ENCODE data around the gene NLRP6.
A peak's percentile ranks its signal among the peaks of the same experiment; 100 is the strongest.

Gene NLRP6

DNA sequence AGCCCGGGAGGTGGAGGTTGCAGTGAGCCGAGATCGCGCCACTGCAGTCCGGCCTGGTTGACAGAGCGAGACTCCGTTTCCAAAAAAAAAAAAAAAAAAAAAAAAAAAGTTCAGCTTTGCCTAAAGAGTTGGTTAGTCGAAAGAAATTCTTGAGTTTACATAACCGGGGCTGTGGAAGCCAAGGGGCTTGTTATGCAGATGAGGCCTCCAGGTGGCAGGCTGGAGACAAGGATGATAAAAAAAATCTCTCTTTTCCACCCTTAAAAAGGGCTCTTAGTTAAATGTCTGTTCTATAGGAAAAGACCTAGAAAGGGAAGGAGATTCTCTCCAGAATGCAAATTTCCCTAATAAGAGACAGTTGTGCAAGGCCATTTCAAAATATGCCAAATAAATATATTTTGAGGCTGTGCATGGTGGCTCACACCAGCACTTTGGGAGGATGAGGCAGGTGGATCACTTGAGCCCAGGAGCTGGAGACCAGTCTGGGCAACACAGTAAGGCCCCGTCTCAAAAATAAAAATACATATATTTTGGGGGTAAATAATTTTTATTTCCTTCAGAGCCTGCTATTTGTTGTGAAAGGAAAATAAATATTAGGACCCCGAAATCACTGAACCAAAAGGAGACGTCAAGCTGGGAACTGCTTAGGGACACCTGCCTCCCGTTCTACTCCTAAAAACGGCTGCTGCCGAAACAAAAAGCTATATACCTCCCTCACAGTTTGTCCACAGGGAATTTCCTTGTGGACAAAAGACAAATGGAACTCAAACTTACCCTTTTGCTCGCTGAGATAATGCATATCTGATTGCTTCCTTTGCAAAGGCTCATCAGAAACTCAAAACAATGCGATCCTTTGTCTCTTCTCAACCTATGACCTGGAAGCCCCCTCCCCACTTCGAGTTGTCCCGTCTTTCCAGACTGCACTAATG, 27.0 kb downstream of the NLRP6 start:
- TF ChIP-seq YY1 (IDR thresholded peaks at IDR 0.05; ENCODE audit: low read depth) (no peak), RAD21 (IDR thresholded peaks at IDR 0.05; ENCODE audit: low read depth) (peak; percentile 77), CREB1 (IDR thresholded peaks at IDR 0.05; ENCODE audit: low read depth) (no peak)

DNA sequence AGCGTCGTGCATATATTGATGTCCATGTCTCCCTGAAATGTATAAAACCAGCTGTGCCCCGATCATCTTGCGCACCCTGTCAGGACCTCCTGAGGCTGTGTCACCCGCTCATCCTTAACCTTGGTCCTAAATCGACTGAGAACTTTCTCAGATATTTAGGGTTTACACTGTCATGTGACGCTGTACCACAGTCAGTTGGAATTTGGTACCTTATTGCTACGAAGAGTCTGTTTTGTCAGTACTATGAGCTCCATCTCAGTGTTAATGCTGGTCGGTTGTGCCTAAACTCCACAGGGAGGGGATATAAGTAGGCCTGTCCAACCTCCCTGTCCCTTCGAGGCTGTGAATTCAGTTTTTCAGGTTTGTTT, 27.6 kb downstream of the NLRP6 start:
- TF ChIP-seq TCF12 (IDR thresholded peaks at IDR 0.05; ENCODE audit: low read depth), result no peak
- no peak for TF ChIP-seq CREB1 (IDR thresholded peaks at IDR 0.05; ENCODE audit: low read depth)
- TF ChIP-seq FOXM1 (IDR thresholded peaks at IDR 0.05; ENCODE audit: borderline replicate concordance, low read depth), result no peak
- no peak for TF ChIP-seq RAD21 (IDR thresholded peaks at IDR 0.05; ENCODE audit: low read depth)
- no peak for TF ChIP-seq EP300 (IDR thresholded peaks at IDR 0.05; ENCODE audit: borderline replicate concordance)
- TF ChIP-seq EGR1 (IDR thresholded peaks at IDR 0.05), result no peak

DNA sequence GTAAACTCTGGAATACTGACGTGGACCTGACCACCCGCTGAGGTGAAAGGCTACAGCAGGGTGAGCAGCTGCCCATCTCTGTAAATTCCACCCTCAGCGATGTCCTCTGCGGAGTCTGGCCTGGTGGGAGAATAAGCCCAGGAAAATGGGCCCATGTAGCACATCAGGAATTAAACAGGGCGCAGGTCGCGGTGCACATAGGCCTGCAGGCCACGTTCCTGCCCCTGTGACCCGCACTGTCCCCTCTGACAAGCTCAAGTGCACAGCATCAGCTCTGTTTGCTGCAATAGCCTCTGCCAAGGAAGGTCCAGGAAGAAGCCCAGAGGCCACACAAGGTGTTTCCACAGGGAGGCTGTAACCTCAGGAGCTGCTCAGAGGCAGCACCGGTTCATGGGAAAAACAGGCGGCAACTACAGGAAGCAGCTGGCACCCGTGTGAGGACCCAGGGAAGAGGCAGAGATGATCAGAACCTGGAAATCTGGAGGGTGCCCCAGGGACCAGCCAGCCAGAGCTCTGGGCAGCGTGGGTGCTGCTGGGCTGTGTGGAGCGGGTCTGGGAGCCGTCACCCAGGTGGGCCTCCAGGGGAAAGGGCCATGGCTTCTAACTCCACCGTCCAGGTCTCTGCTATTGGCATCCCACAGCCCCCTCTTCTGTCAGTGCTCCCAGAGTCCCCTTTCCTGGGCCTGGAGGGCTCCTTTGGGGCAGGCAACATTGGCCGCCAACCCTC, 28.6 kb downstream of the NLRP6 start:
- no peak for TF ChIP-seq CREB1 (IDR thresholded peaks at IDR 0.05; ENCODE audit: low read depth)
- TF ChIP-seq, protein P1, sequence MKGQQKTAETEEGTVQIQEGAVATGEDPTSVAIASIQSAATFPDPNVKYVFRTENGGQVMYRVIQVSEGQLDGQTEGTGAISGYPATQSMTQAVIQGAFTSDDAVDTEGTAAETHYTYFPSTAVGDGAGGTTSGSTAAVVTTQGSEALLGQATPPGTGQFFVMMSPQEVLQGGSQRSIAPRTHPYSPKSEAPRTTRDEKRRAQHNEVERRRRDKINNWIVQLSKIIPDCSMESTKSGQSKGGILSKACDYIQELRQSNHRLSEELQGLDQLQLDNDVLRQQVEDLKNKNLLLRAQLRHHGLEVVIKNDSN (IDR thresholded peaks at IDR 0.05), result no peak
- no peak for TF ChIP-seq YY1 (IDR thresholded peaks at IDR 0.05; ENCODE audit: low read depth)
- TF ChIP-seq ZBTB7A (IDR thresholded peaks at IDR 0.05; ENCODE audit: low read depth), result no peak
- no peak for TF ChIP-seq TCF12 (IDR thresholded peaks at IDR 0.05; ENCODE audit: low read depth)
- no peak for TF ChIP-seq CEBPB (IDR thresholded peaks at IDR 0.05)
- TF ChIP-seq, protein P2, sequence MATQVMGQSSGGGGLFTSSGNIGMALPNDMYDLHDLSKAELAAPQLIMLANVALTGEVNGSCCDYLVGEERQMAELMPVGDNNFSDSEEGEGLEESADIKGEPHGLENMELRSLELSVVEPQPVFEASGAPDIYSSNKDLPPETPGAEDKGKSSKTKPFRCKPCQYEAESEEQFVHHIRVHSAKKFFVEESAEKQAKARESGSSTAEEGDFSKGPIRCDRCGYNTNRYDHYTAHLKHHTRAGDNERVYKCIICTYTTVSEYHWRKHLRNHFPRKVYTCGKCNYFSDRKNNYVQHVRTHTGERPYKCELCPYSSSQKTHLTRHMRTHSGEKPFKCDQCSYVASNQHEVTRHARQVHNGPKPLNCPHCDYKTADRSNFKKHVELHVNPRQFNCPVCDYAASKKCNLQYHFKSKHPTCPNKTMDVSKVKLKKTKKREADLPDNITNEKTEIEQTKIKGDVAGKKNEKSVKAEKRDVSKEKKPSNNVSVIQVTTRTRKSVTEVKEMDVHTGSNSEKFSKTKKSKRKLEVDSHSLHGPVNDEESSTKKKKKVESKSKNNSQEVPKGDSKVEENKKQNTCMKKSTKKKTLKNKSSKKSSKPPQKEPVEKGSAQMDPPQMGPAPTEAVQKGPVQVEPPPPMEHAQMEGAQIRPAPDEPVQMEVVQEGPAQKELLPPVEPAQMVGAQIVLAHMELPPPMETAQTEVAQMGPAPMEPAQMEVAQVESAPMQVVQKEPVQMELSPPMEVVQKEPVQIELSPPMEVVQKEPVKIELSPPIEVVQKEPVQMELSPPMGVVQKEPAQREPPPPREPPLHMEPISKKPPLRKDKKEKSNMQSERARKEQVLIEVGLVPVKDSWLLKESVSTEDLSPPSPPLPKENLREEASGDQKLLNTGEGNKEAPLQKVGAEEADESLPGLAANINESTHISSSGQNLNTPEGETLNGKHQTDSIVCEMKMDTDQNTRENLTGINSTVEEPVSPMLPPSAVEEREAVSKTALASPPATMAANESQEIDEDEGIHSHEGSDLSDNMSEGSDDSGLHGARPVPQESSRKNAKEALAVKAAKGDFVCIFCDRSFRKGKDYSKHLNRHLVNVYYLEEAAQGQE (IDR thresholded peaks at IDR 0.05; ENCODE audit: low read depth), result no peak
- TF ChIP-seq TAF1 (IDR thresholded peaks at IDR 0.05; ENCODE audit: low read depth), result no peak
- no peak for TF ChIP-seq EGR1 (IDR thresholded peaks at IDR 0.05)
- no peak for TF ChIP-seq FOXM1 (IDR thresholded peaks at IDR 0.05; ENCODE audit: borderline replicate concordance, low read depth)

DNA sequence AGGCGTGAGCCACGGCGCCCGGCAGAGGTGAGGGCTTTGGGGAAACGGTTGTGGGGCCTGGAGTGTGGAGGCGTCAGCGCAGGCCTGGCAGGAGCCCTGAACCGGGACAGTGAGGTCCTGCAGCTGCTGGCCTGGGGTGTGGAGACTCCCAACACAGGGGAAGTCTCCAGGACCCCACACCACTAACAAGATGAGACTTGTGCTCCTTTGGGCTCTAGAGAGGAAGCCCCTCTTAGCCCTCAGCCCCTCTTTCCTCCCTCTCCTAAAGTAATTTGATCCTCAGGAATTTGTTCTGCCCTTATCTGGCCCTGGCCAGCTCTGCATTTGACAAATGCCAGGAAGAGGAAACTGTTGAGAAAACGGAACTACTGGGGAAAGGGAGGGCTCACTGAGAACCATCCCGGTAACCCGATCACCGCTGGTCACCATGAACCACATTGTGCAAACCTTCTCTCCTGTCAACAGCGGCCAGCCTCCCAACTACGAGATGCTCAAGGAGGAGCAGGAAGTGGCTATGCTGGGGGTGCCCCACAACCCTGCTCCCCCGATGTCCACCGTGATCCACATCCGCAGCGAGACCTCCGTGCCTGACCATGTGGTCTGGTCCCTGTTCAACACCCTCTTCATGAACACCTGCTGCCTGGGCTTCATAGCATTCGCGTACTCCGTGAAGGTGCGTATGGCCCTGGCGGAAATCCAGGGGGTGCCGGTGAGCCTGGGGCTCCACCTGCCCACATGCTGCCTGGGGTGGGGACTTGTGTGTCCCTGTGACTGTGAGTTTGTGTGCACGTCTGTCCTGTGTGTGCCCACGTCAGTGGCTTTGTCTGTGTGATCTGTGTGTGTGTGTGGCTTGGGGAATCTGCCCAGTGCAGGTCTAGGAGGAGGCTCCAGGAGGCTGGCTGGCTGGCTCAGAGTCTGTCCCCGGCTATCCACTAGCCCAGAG, 29.8 kb downstream of the NLRP6 start, which contains the start of gene IFITM2:
Gene IFITM2, plus strand, starts transcription at position 51 of the 943 bp plus-strand sequence. Its CDS starts 377 bp downstream, at position 428.
- TF ChIP-seq CEBPB (IDR thresholded peaks at IDR 0.05), result 0 out of 2 replicates have a peak, but pooled peaks have one; percentile 22
- peak; percentile 53 for TF ChIP-seq TEAD4 (IDR thresholded peaks at IDR 0.05)

DNA sequence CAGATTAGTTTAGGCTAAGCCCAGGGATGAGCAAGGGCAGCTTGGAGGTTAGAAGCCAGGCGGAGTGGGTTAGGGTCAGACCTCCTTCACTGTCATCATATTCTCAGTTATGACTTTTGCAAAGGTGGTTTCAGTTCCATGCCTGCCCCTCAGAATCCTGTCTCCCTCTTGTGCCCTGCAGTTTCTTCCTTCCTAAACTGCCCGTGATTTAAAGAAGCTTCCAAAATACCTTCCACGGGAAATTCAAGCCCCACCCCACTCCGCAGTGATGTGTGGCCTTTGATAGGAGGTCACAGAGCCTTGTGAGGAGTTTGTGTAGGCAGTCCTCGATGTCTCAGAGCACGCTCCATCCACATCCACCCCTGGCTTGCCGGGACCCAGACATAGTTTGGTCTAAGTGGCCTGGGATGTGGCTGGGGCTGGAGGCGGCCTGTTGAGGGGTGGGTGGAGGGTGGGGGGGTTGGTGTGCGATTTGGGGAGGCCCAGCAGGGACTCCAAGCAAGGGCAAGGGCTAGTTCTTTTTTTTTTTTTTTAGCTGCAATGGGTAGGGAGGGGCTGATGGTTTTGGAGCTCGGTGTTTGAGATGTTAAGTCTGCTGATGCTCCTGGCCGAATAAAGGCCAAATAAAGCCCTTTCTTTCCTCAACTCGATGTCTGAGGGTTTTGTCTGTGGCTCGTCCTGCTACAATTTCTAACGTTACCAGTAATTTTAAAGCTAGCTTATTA, 34.0 kb downstream of the NLRP6 start:
- TF ChIP-seq, protein P1 (IDR thresholded peaks at IDR 0.05), result no peak
- TF ChIP-seq EP300 (IDR thresholded peaks at IDR 0.05; ENCODE audit: borderline replicate concordance) (no peak), RAD21 (IDR thresholded peaks at IDR 0.05; ENCODE audit: low read depth) (no peak), ZBTB7A (IDR thresholded peaks at IDR 0.05; ENCODE audit: low read depth) (no peak), TAF1 (IDR thresholded peaks at IDR 0.05; ENCODE audit: low read depth) (no peak)
- TF ChIP-seq, protein P3, sequence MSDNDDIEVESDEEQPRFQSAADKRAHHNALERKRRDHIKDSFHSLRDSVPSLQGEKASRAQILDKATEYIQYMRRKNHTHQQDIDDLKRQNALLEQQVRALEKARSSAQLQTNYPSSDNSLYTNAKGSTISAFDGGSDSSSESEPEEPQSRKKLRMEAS (IDR thresholded peaks at IDR 0.05), result no peak

DNA sequence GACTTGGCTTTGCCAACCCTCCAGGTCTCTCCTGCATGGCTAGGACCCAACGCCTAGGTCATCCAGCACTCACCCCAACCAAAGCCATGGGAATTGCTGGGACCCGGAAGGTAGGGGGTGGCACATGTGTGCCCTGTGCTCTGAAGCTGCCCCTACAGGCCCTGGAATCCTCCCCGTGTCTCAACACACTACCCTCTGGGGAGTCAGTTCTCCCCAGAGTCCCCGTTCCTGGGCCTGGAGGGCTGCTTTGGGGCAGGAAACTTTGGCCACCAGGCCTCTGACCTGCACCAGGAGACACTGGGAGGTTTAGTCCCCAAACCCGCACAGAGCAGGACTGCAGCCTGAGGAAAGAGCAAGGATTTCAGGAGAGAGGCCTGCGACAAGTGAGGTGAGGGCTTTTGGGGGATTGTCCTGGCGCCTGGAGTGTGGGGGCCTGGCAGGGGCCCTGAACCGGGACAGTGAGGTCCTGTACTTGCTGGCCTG, 35.1 kb downstream of the NLRP6 start:
- TF ChIP-seq, protein P2 (IDR thresholded peaks at IDR 0.05; ENCODE audit: low read depth), result no peak
- TF ChIP-seq EP300 (IDR thresholded peaks at IDR 0.05; ENCODE audit: borderline replicate concordance), result no peak
- TF ChIP-seq NFIC (IDR thresholded peaks at IDR 0.05), result no peak
- no peak for TF ChIP-seq CEBPB (IDR thresholded peaks at IDR 0.05)
- TF ChIP-seq TAF1 (IDR thresholded peaks at IDR 0.05; ENCODE audit: low read depth), result no peak
- TF ChIP-seq TCF12 (IDR thresholded peaks at IDR 0.05; ENCODE audit: low read depth), result 0 out of 2 replicates have a peak, but pooled peaks have one; percentile 24
- TF ChIP-seq ZBTB7A (IDR thresholded peaks at IDR 0.05; ENCODE audit: low read depth), result no peak

Data from Ishikawa (cell line).